ENCODE data around the gene KCNJ1. TPM values are rescaled to one million over a fixed set of nuclear protein-coding genes. Genes with fewer than 3 reads are reported as not detected.
A peak's percentile ranks its signal among the peaks of the same experiment; 100 is the strongest.

KCNJ1 gene
- total RNA-seq, 3 donors from 2014 or later (not counting 1 experiment from before 2014, with no cell fraction given) = not detected

GRCh38 chr11:128903248-128904061, 36.4 kb upstream of the KCNJ1 start:
- TF ChIP-seq, protein P1, sequence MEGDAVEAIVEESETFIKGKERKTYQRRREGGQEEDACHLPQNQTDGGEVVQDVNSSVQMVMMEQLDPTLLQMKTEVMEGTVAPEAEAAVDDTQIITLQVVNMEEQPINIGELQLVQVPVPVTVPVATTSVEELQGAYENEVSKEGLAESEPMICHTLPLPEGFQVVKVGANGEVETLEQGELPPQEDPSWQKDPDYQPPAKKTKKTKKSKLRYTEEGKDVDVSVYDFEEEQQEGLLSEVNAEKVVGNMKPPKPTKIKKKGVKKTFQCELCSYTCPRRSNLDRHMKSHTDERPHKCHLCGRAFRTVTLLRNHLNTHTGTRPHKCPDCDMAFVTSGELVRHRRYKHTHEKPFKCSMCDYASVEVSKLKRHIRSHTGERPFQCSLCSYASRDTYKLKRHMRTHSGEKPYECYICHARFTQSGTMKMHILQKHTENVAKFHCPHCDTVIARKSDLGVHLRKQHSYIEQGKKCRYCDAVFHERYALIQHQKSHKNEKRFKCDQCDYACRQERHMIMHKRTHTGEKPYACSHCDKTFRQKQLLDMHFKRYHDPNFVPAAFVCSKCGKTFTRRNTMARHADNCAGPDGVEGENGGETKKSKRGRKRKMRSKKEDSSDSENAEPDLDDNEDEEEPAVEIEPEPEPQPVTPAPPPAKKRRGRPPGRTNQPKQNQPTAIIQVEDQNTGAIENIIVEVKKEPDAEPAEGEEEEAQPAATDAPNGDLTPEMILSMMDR (IDR thresholded peaks at IDR 0.05) = no peak
- no peak overlapping the region for H3K27ac Mint-ChIP-seq

GRCh38 chr11:128902515-128903066, 35.5 kb upstream of the KCNJ1 start:
- Histone ChIP-seq H3K36me3 (ENCODE audit: control insufficient read depth, insufficient read depth, low read length) (no peaks in the 10 kb centered on the region), H3K4me3 (ENCODE audit: low read length) (no peak overlapping the region), H3K27me3 (ENCODE audit: control insufficient read depth, insufficient read depth, low read length) (peaks cover 16% of the 10 kb centered on the region), H3K9me3 (ENCODE audit: control insufficient read depth, insufficient read depth, low read length) (no peaks in the 10 kb centered on the region), H3K4me1 (ENCODE audit: control insufficient read depth, insufficient read depth, low read length) (peaks cover 25% of the 10 kb centered on the region), H3K27ac (ENCODE audit: low read length) (no peak overlapping the region)
- no peaks in the 10 kb centered on the region for H3K9me3 Mint-ChIP-seq
- no peak overlapping the region for H3K4me3 Mint-ChIP-seq
- peaks cover 8 to 27% of the 10 kb centered on the region in 2 donors for H3K4me1 Mint-ChIP-seq
- ATAC-seq (no peak), DNase-seq (no peak)
- intact Hi-C loops (cut with micrococcal nuclease) = no loop called here
- no peak overlapping the region for H3K27ac Mint-ChIP-seq
- H3K27me3 Mint-ChIP-seq (ENCODE audit: low read depth in 2 of 2) = peaks cover 58 to 78% of the 10 kb centered on the region in 2 donors
- TF ChIP-seq, protein P1 (IDR thresholded peaks at IDR 0.05) = no peak
- WGBS (ENCODE audit: insufficient coverage) = 96% methylated on average over 8 of the region's 10 CpGs
- H3K36me3 Mint-ChIP-seq = no peaks in the 10 kb centered on the region

More at GRCh38 chr11:128903248-128904061, 36.4 kb upstream of the KCNJ1 start:
- peaks cover 8 to 27% of the 10 kb centered on the region in 2 donors for H3K4me1 Mint-ChIP-seq
- 45% methylated on average over 16 of the region's 17 CpGs for WGBS (ENCODE audit: insufficient coverage)
- no peaks in the 10 kb centered on the region for H3K9me3 ChIP-seq (ENCODE audit: control insufficient read depth, insufficient read depth, low read length)
- no peak overlapping the region for H3K27ac ChIP-seq (ENCODE audit: low read length)
- peak overlapping the region; percentile 36 for H3K4me3 Mint-ChIP-seq
- H3K36me3 ChIP-seq (ENCODE audit: control insufficient read depth, insufficient read depth, low read length) = no peaks in the 10 kb centered on the region
- intact Hi-C loops (cut with micrococcal nuclease) = no loop called here
- no peaks in the 10 kb centered on the region for H3K9me3 Mint-ChIP-seq
- H3K4me3 ChIP-seq (ENCODE audit: low read length) = no peak overlapping the region
- H3K36me3 Mint-ChIP-seq = no peaks in the 10 kb centered on the region
- ATAC-seq = no peak
- no peak for DNase-seq
- peaks cover 22% of the 10 kb centered on the region for H3K27me3 ChIP-seq (ENCODE audit: control insufficient read depth, insufficient read depth, low read length)
- H3K4me1 ChIP-seq (ENCODE audit: control insufficient read depth, insufficient read depth, low read length) = peaks cover 25% of the 10 kb centered on the region
- peaks cover 58 to 78% of the 10 kb centered on the region in 2 donors for H3K27me3 Mint-ChIP-seq (ENCODE audit: low read depth in 2 of 2)

GRCh38 chr11:128901653-128902514, 34.8 kb upstream of the KCNJ1 start:
- intact Hi-C loops (cut with micrococcal nuclease) = no loop called here

More at GRCh38 chr11:128901653-128902514, 34.8 kb upstream of the KCNJ1 start:
- TF ChIP-seq, protein P1 (IDR thresholded peaks at IDR 0.05) = no peak
- 92% methylated on average over 29 of the region's 29 CpGs for WGBS (ENCODE audit: insufficient coverage)
- peaks cover 25% of the 10 kb centered on the region for H3K4me1 ChIP-seq (ENCODE audit: control insufficient read depth, insufficient read depth, low read length)
- H3K4me3 ChIP-seq (ENCODE audit: low read length) = no peak overlapping the region
- no peaks in the 10 kb centered on the region for H3K36me3 ChIP-seq (ENCODE audit: control insufficient read depth, insufficient read depth, low read length)
- H3K27me3 Mint-ChIP-seq (ENCODE audit: low read depth in 2 of 2) = peaks cover 56 to 78% of the 10 kb centered on the region in 2 donors
- no peak overlapping the region for H3K27ac ChIP-seq (ENCODE audit: low read length)
- H3K27me3 ChIP-seq (ENCODE audit: control insufficient read depth, insufficient read depth, low read length) = peaks cover 14% of the 10 kb centered on the region
- no peak overlapping the region for H3K27ac Mint-ChIP-seq
- ATAC-seq = no peak
- peaks cover 8 to 27% of the 10 kb centered on the region in 2 donors for H3K4me1 Mint-ChIP-seq
- H3K36me3 Mint-ChIP-seq = no peaks in the 10 kb centered on the region
- no peak for DNase-seq
- no peaks in the 10 kb centered on the region for H3K9me3 Mint-ChIP-seq
- H3K9me3 ChIP-seq (ENCODE audit: control insufficient read depth, insufficient read depth, low read length) = no peaks in the 10 kb centered on the region
- H3K4me3 Mint-ChIP-seq = no peak overlapping the region

Data from natural killer cell (primary cell).